ENCODE results near the gene HDAC4. TPM values are rescaled to one million over a fixed set of nuclear protein-coding genes. Genes with fewer than 3 reads are reported as not detected.

HDAC4 gene
- total RNA-seq, 2 experiments from 2014 or later = 64.8 to 67.4 TPM

DNA sequence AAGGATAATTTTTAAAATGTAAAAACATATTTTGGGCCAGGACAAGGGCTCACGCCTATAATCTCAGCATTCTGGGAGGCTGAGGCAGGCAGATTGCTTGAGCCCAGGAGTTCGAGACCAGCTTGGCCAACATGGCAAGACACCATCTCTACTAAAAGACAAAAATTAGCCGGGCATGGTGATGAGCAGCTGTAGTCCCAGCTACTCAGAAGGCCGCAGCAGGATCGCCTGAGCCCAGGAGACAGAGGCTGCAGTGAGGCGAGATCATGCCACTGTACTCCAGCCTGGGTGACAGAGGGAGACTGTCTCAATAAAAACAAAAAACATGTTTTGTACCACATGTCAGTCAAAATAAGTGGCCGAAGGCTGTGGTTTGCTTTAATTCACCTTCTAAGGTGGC, 122.5 kb downstream of the HDAC4 start:
- POLR2A ChIA-PET = interaction anchor here (2.5 kb wide), 1 partner anchor 123 kb away, joined by 6 read pairs; the partner anchor contains the start of gene HDAC4
- H3K27ac Mint-ChIP-seq = no peak overlapping the region
- H3K27me3 Mint-ChIP-seq = no peaks in the 10 kb centered on the region
- CTCF ChIA-PET = interaction anchor here (2.5 kb wide), 1 partner anchor 11 kb away, joined by 7 read pairs; no protein-coding TSS in a partner anchor
- H3K4me1 Mint-ChIP-seq = peaks cover 59% of the 10 kb centered on the region
- H3K4me3 Mint-ChIP-seq = no peak overlapping the region
- no peaks in the 10 kb centered on the region for H3K9me3 Mint-ChIP-seq
- H3K36me3 Mint-ChIP-seq (ENCODE audit: low read depth) = peaks cover 5% of the 10 kb centered on the region
- no peak for DNase-seq

DNA sequence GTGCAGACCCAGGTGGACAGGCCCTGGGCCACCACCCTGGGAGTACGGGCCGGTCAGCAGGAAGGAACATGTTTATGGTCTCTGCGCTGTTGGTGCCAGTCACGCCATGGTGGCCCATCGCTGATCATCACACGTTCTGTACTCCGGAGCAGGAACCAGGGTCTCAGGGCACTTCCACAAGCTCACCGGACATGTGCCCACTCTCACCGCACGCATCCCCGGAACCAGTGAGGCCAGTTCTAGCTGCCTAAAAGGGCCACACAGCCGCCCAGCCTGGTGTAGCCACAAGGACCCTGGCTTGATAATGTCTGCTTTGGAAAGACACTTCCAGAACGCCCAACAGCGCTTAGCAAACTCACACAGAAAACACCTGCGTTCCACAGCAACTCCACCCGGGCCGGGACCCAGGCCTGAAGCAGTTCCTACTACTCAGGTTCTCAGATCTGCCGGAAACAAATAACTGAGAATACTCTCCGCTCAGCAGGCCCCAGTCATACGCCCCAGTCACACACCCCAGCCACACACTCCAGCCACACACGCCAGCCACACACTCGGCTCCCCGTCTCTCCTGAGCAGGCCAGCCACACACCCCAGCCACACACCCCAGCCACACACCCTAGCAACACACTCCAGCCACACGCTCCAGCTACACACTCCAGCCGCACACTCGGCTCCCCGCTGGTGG, 123.3 kb downstream of the HDAC4 start:
- Mint-ChIP-seq H3K36me3 (ENCODE audit: low read depth) (peaks cover 12% of the 10 kb centered on the region), H3K4me3 (no peak overlapping the region), H3K9me3 (no peaks in the 10 kb centered on the region), H3K27ac (no peak overlapping the region), H3K4me1 (peaks cover 66% of the 10 kb centered on the region), H3K27me3 (peaks cover 5% of the 10 kb centered on the region)
- no peak for DNase-seq
- ChIA-PET POLR2A (interaction anchor here (3.8 to 5.1 kb wide), 2 partner anchors 9 to 12 kb away, joined by 52 to 55 read pairs; no protein-coding TSS in a partner anchor), CTCF (interaction anchor here (2.5 kb wide), 1 partner anchor 11 kb away, joined by 18 read pairs; no protein-coding TSS in a partner anchor)

- ChIA-PET CTCF (interaction anchor here (1.4 to 2.5 kb wide), 2 partner anchors 9 to 10 kb away, joined by 5 to 18 read pairs; no protein-coding TSS in a partner anchor), POLR2A (interaction anchor here (3.8 to 5.1 kb wide), 2 partner anchors 10 to 11 kb away, joined by 52 to 55 read pairs; no protein-coding TSS in a partner anchor)
- Mint-ChIP-seq H3K36me3 (ENCODE audit: low read depth) (peaks cover 14% of the 10 kb centered on the region), H3K27ac (peak overlapping the region; percentile 56), H3K4me3 (no peak overlapping the region), H3K4me1 (peaks cover 73% of the 10 kb centered on the region), H3K9me3 (no peaks in the 10 kb centered on the region), H3K27me3 (peaks cover 6% of the 10 kb centered on the region)
- no peak for DNase-seq
Observed at GRCh38 chr2:239276851-239277250, 124.0 kb downstream of the HDAC4 start.

DNA sequence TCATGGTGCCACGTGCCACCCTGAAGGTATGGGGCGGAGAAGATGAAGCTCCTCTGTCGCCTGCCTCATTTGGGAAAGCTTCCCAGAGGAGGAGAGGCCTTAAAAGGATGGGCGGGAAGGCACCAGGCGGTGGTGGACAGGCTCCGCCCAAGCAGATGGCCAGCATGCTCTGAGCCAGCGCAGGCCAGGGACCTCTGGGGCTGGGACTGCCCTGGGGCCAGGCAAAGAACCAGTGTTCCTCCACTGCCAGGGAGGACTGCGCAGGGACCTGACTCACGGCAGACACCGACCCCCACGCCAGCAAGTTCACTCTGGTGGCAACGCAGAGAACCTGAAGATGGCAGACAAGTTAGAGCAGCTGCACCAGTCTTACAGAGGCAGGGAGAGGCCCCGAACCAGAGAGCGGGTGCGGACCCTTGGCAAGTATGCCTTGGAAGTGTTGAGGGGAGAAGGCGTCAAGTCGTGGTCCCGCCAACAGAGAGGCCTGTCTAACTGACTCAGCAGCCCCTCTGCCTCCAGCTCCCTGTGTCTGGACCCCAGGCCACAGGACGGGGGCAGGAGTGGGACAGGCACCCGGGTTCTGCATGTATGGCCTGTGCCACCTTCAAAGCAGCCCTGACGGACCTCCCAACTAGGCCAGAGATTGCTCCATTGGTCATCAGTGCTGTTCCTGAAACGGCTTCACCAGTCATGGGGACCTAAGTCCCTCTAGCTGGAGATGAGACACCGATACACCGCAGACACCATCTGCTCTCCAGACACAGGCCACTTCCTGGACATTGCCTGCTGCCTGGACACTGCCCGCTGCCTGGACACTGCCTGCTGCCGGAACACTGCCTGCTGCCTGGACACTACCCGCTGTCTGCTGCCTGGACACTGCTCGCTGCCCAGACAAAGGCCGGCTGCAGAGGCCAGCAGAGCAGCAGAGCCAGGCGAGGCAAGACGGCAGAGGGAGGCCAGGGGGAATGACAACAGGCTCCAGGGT, 124.7 kb downstream of the HDAC4 start:
- Mint-ChIP-seq H3K36me3 (ENCODE audit: low read depth) (peaks cover 17% of the 10 kb centered on the region), H3K9me3 (no peaks in the 10 kb centered on the region), H3K27ac (peak overlapping the region; percentile 92), H3K4me3 (peak overlapping the region; percentile 63), H3K4me1 (peaks cover 78% of the 10 kb centered on the region), H3K27me3 (peaks cover 11% of the 10 kb centered on the region)
- no peak for DNase-seq
- CTCF ChIA-PET = interaction anchor here (0.6 to 4.2 kb wide), 13 partner anchors 9 to 105 kb away, joined by 3 to 18 read pairs (median 5); no protein-coding TSS in a partner anchor
- POLR2A ChIA-PET = interaction anchor here (0.7 to 5.1 kb wide), 19 partner anchors 10 to 125 kb away, joined by 3 to 55 read pairs (median 10); partner anchors contain the start of gene HDAC4

DNA sequence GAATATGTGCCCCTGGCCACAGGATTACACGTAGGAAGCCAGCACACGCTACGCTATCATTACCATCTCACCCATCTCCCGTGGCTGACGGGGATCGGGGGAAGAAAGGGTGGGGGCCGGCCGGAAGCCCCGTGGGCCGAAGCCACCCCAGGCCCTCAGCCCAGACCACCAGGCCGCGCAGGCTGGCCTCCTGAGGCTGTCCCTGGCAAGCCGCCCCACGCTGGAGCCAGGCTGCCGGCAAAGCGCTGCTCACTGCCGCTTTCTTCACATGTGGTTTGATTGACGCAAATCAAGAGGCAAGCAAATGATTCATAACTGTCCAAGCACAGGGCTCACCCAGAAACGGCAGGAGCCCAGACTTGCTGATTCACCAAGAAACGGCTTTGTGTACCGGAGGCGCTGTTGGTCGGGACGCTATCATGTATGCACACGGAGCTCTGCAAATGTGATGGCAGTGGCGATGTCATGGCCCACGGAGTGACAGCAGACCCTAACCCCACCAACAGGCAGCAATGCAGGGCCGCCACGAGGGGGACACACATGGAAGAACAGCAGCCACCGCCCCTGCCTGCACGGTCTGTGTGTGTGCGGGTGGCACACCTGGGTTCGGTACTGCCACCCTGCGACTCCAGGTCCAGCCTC, 125.7 kb downstream of the HDAC4 start:
- peak overlapping the region; percentile 92 for H3K27ac Mint-ChIP-seq
- H3K36me3 Mint-ChIP-seq (ENCODE audit: low read depth) = peaks cover 18% of the 10 kb centered on the region
- ChIA-PET POLR2A (interaction anchor here (0.7 to 5.1 kb wide), 21 partner anchors 9 to 126 kb away, joined by 3 to 55 read pairs (median 7); partner anchors contain the start of gene HDAC4), CTCF (interaction anchor here (0.9 to 4.2 kb wide), 12 partner anchors 8 to 106 kb away, joined by 3 to 18 read pairs (median 5); no protein-coding TSS in a partner anchor)
- H3K4me3 Mint-ChIP-seq = peak overlapping the region; percentile 63
- H3K4me1 Mint-ChIP-seq = peaks cover 83% of the 10 kb centered on the region
- no peaks in the 10 kb centered on the region for H3K9me3 Mint-ChIP-seq
- peak; percentile 90 for DNase-seq
- H3K27me3 Mint-ChIP-seq = peaks cover 14% of the 10 kb centered on the region

- Mint-ChIP-seq H3K27me3 (peaks cover 16% of the 10 kb centered on the region), H3K9me3 (no peaks in the 10 kb centered on the region), H3K4me1 (peaks cover 90% of the 10 kb centered on the region), H3K27ac (peak overlapping the region; percentile 92), H3K36me3 (ENCODE audit: low read depth) (peaks cover 23% of the 10 kb centered on the region), H3K4me3 (peak overlapping the region; percentile 63)
- DNase-seq = peak; percentile 57
- CTCF ChIA-PET = interaction anchor here (1.0 to 4.2 kb wide), 10 partner anchors 8 to 106 kb away, joined by 3 to 18 read pairs (median 6); no protein-coding TSS in a partner anchor
- POLR2A ChIA-PET = interaction anchor here (0.7 to 5.1 kb wide), 18 partner anchors 9 to 127 kb away, joined by 3 to 55 read pairs (median 10); partner anchors contain the start of gene HDAC4
Observed at GRCh38 chr2:239274391-239275043, 126.3 kb downstream of the HDAC4 start.

DNA sequence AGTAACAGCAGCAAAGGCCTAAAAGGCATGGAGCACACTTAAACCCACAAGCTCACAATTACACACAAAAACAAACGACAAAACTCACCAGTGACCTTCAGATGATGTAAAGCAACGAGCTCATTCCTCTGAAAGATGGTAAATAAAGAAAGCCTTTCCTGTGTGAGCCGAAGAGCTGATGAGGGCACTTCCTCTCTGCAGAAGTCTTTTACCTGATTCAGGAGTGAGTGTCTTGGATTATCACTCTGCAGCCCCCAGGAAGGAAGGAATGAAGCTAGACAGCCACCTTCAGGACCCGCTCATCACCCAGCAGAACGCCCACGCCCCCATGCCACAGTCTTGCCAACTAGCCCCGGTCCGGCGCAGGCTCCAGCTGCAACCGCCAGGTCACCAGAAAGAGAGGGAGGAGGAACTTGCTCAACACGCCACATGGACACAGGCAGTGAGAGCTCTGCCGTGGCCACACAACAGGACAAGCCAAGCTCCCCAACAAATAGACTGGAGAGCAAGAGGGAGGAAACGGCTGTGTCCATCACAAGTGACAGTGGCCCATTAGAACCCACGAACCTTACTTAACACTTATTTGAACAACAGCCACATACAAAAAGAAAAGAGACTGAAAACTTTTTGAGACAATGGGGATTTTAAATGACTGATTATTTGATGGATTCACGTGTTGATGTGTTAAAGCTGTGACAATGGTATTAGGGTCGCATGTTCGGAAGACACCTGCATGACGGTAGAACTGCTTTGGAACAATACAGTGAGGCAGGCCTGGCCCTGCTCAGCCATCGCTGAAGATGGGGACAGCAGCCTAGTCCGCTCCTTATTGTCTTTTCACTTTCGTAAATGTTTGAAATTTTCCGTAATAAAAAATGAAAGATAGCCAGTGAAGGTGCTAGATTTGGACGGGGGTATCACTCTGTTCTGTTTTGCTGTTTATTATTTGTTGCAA, 127.3 kb downstream of the HDAC4 start:
- Mint-ChIP-seq H3K27me3 (peaks cover 16% of the 10 kb centered on the region), H3K36me3 (ENCODE audit: low read depth) (peaks cover 29% of the 10 kb centered on the region), H3K4me3 (peak overlapping the region; percentile 24), H3K27ac (peak overlapping the region; percentile 92), H3K9me3 (no peaks in the 10 kb centered on the region), H3K4me1 (peaks cover 90% of the 10 kb centered on the region)
- CTCF ChIA-PET = interaction anchor here (1.8 to 4.2 kb wide), 4 partner anchors 16 to 107 kb away, joined by 5 to 11 read pairs (median 9); no protein-coding TSS in a partner anchor
- no peak for DNase-seq
- POLR2A ChIA-PET = interaction anchor here (0.9 to 5.1 kb wide), 15 partner anchors 8 to 128 kb away, joined by 3 to 55 read pairs (median 12); partner anchors contain the start of gene HDAC4

GRCh38 chr2:239272626-239273025, 128.2 kb downstream of the HDAC4 start:
- H3K36me3 Mint-ChIP-seq (ENCODE audit: low read depth) = peaks cover 32% of the 10 kb centered on the region
- H3K4me1 Mint-ChIP-seq = peaks cover 91% of the 10 kb centered on the region
- no peak overlapping the region for H3K4me3 Mint-ChIP-seq
- POLR2A ChIA-PET = interaction anchor here (0.9 to 5.1 kb wide), 5 partner anchors 13 to 24 kb away, joined by 3 to 55 read pairs (median 11); no protein-coding TSS in a partner anchor
- CTCF ChIA-PET = interaction anchor here (1.8 to 4.2 kb wide), 3 partner anchors 17 to 108 kb away, joined by 5 to 11 read pairs (median 8); no protein-coding TSS in a partner anchor
- H3K9me3 Mint-ChIP-seq = no peaks in the 10 kb centered on the region
- H3K27me3 Mint-ChIP-seq = peaks cover 16% of the 10 kb centered on the region
- DNase-seq = no peak
- H3K27ac Mint-ChIP-seq = no peak overlapping the region

- H3K27ac Mint-ChIP-seq = no peak overlapping the region
- POLR2A ChIA-PET = interaction anchor here (0.7 to 1.8 kb wide), 3 partner anchors 8 to 129 kb away, joined by 3 to 5 read pairs (median 4); no protein-coding TSS in a partner anchor
- H3K36me3 Mint-ChIP-seq (ENCODE audit: low read depth) = peaks cover 39% of the 10 kb centered on the region
- CTCF ChIA-PET = interaction anchor here (4.2 kb wide), 1 partner anchor 17 kb away, joined by 11 read pairs; no protein-coding TSS in a partner anchor
- peaks cover 91% of the 10 kb centered on the region for H3K4me1 Mint-ChIP-seq
- no peak for DNase-seq
- peaks cover 16% of the 10 kb centered on the region for H3K27me3 Mint-ChIP-seq
- no peaks in the 10 kb centered on the region for H3K9me3 Mint-ChIP-seq
- H3K4me3 Mint-ChIP-seq = no peak overlapping the region
Observed at GRCh38 chr2:239271882-239272281, 128.9 kb downstream of the HDAC4 start.

DNA sequence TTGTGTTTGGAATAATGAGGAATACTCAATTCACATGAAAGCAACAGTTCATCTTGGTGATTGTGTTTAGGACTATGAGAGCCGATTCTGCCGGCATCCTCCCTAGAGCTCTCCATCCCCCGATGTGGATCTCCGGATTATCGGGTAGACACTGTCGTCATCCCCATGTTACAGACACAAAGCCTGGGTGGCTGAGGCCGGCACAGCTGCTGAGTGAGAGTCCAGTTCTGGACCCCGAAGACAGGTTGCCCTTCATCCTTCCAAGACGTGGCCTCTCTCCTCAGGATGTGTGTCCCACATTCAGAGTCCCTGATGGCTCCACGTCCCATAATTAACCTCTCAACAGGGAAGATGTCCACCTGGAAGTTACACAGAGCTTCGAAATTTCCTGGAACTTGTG, 129.3 kb downstream of the HDAC4 start:
- H3K27me3 Mint-ChIP-seq = peaks cover 16% of the 10 kb centered on the region
- peaks cover 91% of the 10 kb centered on the region for H3K4me1 Mint-ChIP-seq
- no peak overlapping the region for H3K27ac Mint-ChIP-seq
- ChIA-PET CTCF (interaction anchor here (1.1 kb wide), 1 partner anchor 12 kb away, joined by 3 read pairs; no protein-coding TSS in a partner anchor), POLR2A (interaction anchor here (0.7 to 1.4 kb wide), 3 partner anchors 8 to 130 kb away, joined by 3 to 5 read pairs (median 4); no protein-coding TSS in a partner anchor)
- H3K9me3 Mint-ChIP-seq = no peaks in the 10 kb centered on the region
- peaks cover 43% of the 10 kb centered on the region for H3K36me3 Mint-ChIP-seq (ENCODE audit: low read depth)
- no peak overlapping the region for H3K4me3 Mint-ChIP-seq
- DNase-seq = no peak
